Activated B cell treated with CpG ODN at 0.5 μM for 24 hours (primary cell): ENCODE measurements around the gene FAM174C. TPM values are rescaled to one million over a fixed set of nuclear protein-coding genes. Genes with fewer than 3 reads are reported as not detected.

Experiments
- ATAC-seq: fragments of 200-7000 bp; cut with Tn5 transposase; one replicate; pipeline ENCODE4 v1.10.0; 2021; ENCODE audit warnings: low read depth, mild to moderate bottlenecking, moderate library complexity
- CTCF ChIA-PET: fragments of 350-600 bp; sonication (Branson Sonifier 250); formaldehyde crosslinking; loops from one replicate; lab custom pipeline; 2021; ENCODE audit warnings: antibody characterized with exemption; lab: Charles Lee
- POLR2A ChIA-PET: fragments of 350-600 bp; sonication (Branson Sonifier 250); formaldehyde crosslinking; loops from one replicate; lab custom pipeline; 2021; ENCODE audit warnings: antibody characterized with exemption; lab: Charles Lee
- DNase-seq: peaks from one replicate; pipeline ENCODE4 v3.0.0; 2022
- H3K27ac Mint-ChIP-seq: one replicate; pipeline ENCODE4 v1.8.0; 2020; ENCODE audit warnings: mixed read lengths
- H3K27me3 Mint-ChIP-seq: one replicate; pipeline ENCODE4 v1.8.0; 2021; ENCODE audit warnings: mixed read lengths
- H3K36me3 Mint-ChIP-seq: one replicate; pipeline ENCODE4 v1.8.0; 2021; ENCODE audit warnings: low read depth, mixed read lengths
- H3K4me1 Mint-ChIP-seq: one replicate; pipeline ENCODE4 v1.8.0; 2021; ENCODE audit warnings: mixed read lengths
- H3K4me3 Mint-ChIP-seq: one replicate; pipeline ENCODE4 v1.8.0; 2020; ENCODE audit warnings: mild to moderate bottlenecking, mixed read lengths
- H3K9me3 Mint-ChIP-seq: one replicate; pipeline ENCODE4 v1.8.0; 2020; ENCODE audit warnings: mixed read lengths
- intact Hi-C: fragments of 100-400 bp; cut with micrococcal nuclease; formaldehyde crosslinking; loops from one replicate; pipeline ENCODE4 v1.15.1; 2024
- total RNA-seq: library from RNA; stranded (reverse); gene quantifications from 2 replicates; pipeline ENCODE4 v1.2.3, GENCODE V29; 2022
- TF ChIP-seq, protein P1 (sequence below): fragments of 200-600 bp; IDR thresholded peaks from one replicate; pipeline ENCODE4 v1.8.0; 2022; ENCODE audit warnings: antibody characterized with exemption, mild to moderate bottlenecking

The FAM174C gene
- total RNA-seq, 1 donor from 2014 or later = 47.9 TPM

DNA sequence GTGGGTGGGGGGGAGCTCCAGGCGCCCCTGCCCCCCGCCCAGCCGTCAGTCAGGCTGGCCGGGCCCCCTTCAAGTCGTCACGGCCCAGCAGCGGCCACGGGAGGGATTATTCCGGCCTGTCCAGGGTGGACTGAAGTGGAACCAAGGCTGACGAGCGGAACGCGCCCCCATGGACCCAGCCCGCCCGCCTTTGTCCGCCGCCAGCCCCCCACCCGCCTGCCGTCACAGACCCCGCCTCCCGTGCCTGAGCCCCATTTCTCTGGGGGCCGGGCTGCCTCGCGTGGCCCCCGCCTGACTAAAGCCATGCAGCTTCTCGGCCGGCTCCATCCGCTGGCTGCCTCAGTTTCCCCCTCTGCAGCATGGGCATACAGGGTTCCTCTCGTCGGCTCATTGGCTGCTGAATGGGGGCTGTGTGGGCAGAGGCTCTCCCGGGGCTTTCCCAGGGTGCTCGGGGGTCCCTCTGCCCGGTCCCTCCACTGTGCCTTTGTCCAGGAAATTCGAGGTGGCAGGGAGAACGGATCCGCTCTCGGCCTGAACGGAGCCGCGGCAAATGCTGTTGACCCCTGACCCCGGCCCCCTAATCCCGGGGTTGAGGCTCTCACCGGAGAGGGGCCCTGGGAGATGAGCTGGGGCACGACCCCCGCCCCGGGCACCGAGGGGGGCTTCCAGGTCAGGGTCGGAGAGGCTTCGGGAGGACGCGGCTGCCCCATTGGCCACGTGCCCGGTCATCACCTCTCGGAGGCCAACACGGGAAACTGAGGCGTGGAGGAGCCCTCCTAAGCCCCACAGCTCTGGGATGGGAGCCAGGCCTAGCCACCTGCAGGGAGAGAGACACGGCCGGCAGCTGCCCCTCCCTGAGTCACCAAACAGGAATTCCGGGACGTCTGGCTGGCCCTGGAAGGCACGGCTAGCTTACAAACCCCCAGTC lies 37.7 kb downstream of the FAM174C start:
- no peak for DNase-seq
- Mint-ChIP-seq H3K27ac (no peak overlapping the region), H3K4me3 (no peak overlapping the region), H3K9me3 (no peaks in the 10 kb centered on the region), H3K36me3 (no peaks in the 10 kb centered on the region), H3K27me3 (peaks cover 13% of the 10 kb centered on the region), H3K4me1 (no peaks in the 10 kb centered on the region)
- ATAC-seq = no peak
- ChIA-PET CTCF (no interaction called here), POLR2A (no interaction called here)
- TF ChIP-seq, protein P1, sequence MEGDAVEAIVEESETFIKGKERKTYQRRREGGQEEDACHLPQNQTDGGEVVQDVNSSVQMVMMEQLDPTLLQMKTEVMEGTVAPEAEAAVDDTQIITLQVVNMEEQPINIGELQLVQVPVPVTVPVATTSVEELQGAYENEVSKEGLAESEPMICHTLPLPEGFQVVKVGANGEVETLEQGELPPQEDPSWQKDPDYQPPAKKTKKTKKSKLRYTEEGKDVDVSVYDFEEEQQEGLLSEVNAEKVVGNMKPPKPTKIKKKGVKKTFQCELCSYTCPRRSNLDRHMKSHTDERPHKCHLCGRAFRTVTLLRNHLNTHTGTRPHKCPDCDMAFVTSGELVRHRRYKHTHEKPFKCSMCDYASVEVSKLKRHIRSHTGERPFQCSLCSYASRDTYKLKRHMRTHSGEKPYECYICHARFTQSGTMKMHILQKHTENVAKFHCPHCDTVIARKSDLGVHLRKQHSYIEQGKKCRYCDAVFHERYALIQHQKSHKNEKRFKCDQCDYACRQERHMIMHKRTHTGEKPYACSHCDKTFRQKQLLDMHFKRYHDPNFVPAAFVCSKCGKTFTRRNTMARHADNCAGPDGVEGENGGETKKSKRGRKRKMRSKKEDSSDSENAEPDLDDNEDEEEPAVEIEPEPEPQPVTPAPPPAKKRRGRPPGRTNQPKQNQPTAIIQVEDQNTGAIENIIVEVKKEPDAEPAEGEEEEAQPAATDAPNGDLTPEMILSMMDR = no peak
- intact Hi-C loops = no loop called here

DNA sequence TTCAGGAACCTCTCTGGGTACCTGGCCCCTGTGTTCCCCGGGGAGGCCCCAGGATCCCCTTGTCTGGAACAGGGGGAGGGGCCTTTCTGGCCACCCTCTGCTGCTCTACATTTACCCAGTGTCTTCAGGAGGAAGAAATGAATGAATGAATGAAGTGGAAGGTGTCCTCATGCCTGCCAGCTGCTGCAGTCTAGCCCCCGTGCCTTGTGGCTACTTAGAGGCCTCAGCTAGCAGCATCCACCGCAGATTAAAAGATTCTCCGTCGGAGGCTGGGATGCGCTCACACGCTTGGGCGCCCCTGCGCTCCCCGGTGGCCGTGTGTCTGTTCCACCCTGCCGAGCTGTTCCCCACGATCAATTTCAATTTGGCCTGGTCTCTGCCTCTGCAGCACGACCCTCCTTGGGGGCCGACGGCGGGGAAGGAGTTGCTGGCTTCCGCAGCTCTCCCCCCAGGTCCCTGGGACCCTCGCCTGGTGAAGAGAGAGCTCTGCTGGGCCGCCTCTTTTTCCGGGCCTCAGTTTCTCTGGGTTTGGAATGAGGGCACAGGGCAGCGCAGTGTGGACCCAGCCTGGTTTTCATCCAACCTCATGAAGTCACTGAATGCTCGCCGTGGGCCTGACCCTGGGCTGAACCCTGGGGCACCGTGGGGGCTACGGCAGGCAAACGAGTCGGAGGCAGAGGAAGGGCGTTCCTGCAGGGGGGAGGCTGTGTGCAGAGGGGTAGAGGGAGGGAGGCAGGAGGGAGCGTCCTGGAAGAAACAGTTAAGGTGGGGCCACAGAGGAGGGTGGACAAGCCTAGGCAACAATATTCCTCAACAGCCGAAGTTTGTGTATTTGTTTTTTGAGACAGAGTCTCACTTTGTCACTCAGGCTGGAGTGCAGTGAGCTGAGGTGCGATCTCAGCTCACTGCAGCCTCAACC lies 38.6 kb downstream of the FAM174C start:
- ChIA-PET CTCF (no interaction called here), POLR2A (no interaction called here)
- intact Hi-C loops = no loop called here
- Mint-ChIP-seq H3K36me3 (no peaks in the 10 kb centered on the region), H3K27me3 (peaks cover 17% of the 10 kb centered on the region), H3K9me3 (no peaks in the 10 kb centered on the region), H3K27ac (no peak overlapping the region), H3K4me3 (no peak overlapping the region), H3K4me1 (no peaks in the 10 kb centered on the region)
- DNase-seq = no peak
- ATAC-seq = no peak
- TF ChIP-seq, protein P1 = no peak

DNA sequence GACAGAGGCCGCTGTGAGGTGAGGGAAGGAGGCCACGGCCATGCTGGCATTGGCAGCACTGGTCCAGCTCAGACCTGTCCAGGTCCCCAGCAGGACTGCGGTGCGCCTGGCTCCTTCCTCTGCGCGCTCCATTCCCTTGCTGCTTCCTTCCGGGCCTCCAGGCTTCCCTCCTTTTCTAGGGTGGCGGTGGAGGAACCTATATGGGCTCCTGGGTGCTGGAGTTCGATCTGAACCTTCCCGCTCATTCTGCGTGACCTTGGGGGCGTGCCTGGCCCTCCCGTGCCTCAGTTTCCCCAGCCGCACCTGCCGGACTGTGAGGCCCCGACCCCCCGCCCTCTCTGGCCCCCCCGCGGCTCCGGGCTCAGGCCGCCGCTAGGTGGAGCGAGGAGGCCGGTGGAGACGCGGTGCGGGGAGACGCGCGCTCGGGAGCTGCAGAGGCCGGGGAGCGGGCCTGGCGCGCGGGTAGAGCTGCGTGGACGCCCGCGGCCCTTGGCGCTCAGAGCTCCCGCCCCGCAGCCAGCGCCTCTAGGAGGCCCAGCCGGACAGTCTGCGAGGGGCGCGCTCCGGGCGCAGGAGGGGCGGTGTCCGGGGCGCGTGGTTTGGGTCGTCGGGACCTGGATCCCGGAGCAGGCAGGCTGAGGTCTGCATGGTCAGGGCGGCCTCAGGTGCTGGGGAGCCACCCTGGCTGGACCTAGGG lies 40.3 kb downstream of the FAM174C start:
- ChIA-PET POLR2A (interaction anchor here (0.7 kb wide), 2 partner anchors 93 to 353 kb away, joined by 3 to 6 read pairs; no protein-coding TSS in a partner anchor), CTCF (interaction anchor here (0.7 to 1.4 kb wide), 3 partner anchors 9 to 68 kb away, joined by 3 to 15 read pairs (median 4); partner anchors contain the start of gene NDUFS7)
- Mint-ChIP-seq H3K36me3 (no peaks in the 10 kb centered on the region), H3K4me3 (no peak overlapping the region), H3K4me1 (no peaks in the 10 kb centered on the region), H3K27me3 (peaks cover 21% of the 10 kb centered on the region), H3K9me3 (no peaks in the 10 kb centered on the region), H3K27ac (no peak overlapping the region)
- DNase-seq (peak; percentile 40), ATAC-seq (peak; percentile 72)
- TF ChIP-seq, protein P1 = no peak
- intact Hi-C loops = loop anchor here (1.0 kb wide), 1 partner anchor 57 kb away; no protein-coding TSS in a partner anchor

DNA sequence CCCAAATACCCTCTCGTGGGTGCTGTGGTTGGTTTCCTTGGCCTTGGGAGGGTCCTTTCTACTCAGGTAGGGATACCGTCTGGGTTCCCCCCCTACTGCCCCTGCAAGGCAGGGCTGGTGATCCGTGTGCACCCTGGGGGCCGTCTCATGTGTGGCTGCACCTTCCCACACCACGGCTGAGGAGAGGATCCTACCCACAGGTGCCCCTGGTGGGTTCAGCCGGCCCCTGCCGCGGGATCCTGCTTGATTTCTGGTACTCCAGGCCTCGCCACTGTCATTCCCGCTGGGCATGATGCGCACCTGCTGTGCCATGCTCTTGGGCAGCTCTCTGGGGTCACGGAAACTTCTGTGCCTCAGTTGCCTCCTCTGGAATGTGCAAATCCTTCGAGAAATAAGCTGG lies 41.1 kb downstream of the FAM174C start:
- Mint-ChIP-seq H3K27me3 (peaks cover 24% of the 10 kb centered on the region), H3K9me3 (no peaks in the 10 kb centered on the region)

More for the DNA sequence above, 41.1 kb downstream of the FAM174C start:
- TF ChIP-seq, protein P1 = no peak
- Mint-ChIP-seq H3K27ac (no peak overlapping the region), H3K4me3 (no peak overlapping the region), H3K4me1 (no peaks in the 10 kb centered on the region), H3K36me3 (no peaks in the 10 kb centered on the region)
- ATAC-seq (no peak), DNase-seq (no peak)
- intact Hi-C loops = no loop called here
- ChIA-PET CTCF (interaction anchor here (0.7 kb wide), 1 partner anchor 67 kb away, joined by 4 read pairs; the partner anchor contains the start of gene NDUFS7), POLR2A (interaction anchor here (0.7 kb wide), 1 partner anchor 92 kb away, joined by 6 read pairs; no protein-coding TSS in a partner anchor)
